K562 (cell line): ENCODE results near the gene MATK. TPM values are rescaled to one million over a fixed set of nuclear protein-coding genes. Genes with fewer than 3 reads are reported as not detected.
A peak's percentile ranks its signal among the peaks of the same experiment; 100 is the strongest.

Experiments
- ATF1 ChIP-seq, 2 experiments: fragments of 450-650 bp in 1 of 2; IDR thresholded peaks; 2 replicates each; pipeline ENCODE4 v1.6.1; 2016; ENCODE audit warnings: missing compliant biosample characterization in 1 of 2, missing genetic modification characterization in 1 of 2
- ATF7 ChIP-seq: fragments of 450-650 bp; IDR thresholded peaks from 2 replicates; pipeline ENCODE4 v1.7.1; 2014; ENCODE audit warnings: mild to moderate bottlenecking, moderate library complexity
- BHLHE40 ChIP-seq: IDR thresholded peaks from 2 replicates; pipeline ENCODE4 v1.6.1; 2011; ENCODE audit warnings: low read length, improper control_type of control experiment
- BRF1 ChIP-seq: IDR thresholded peaks from 3 replicates; pipeline ENCODE4 v1.6.1; 2011; ENCODE audit warnings: borderline replicate concordance, mild to moderate bottlenecking; ENCODE audit not compliant: insufficient read length; ENCODE audit errors: extremely low read depth
- CTCFL ChIP-seq: IDR thresholded peaks from 2 replicates; pipeline ENCODE4 v1.6.1; 2011; ENCODE audit warnings: borderline replicate concordance, low read depth, mild to moderate bottlenecking, moderate library complexity, low read length; ENCODE audit not compliant: insufficient read depth, poor library complexity, severe bottlenecking
- E2F3 ChIP-seq: fragments of 250-450 bp; sonication (Bioruptor Pico); IDR thresholded peaks from 2 replicates; pipeline ENCODE4 v1.4.0; 2020; ENCODE audit warnings: mild to moderate bottlenecking
- FOXA1 ChIP-seq: fragments of 450-650 bp; IDR thresholded peaks from 2 replicates; pipeline ENCODE4 v1.6.1; 2016; ENCODE audit warnings: mild to moderate bottlenecking, borderline replicate concordance
- FOXK2 ChIP-seq, 2 experiments: fragments of 450-650 bp; IDR thresholded peaks in 1 of 2; conservative IDR thresholded peaks in 1 of 2; 2 replicates each; pipeline ENCODE4 v1.6.1; 2016; ENCODE audit warnings: low read depth in 2 of 2, mild to moderate bottlenecking in 1 of 2
- HDAC6 ChIP-seq: IDR thresholded peaks from 2 replicates; pipeline ENCODE4 v1.6.1; 2012; ENCODE audit warnings: low read depth, mild to moderate bottlenecking, control low read depth, inconsistent platforms, low read length, moderate library complexity
- HLTF ChIP-seq: fragments of 450-650 bp; IDR thresholded peaks from 2 replicates; pipeline ENCODE4 v1.6.1; 2016
- JUND ChIP-seq, 2 experiments: IDR thresholded peaks; 2 replicates in 1 of 2; 3 replicates in 1 of 2; pipeline ENCODE4 v1.6.1; 2011; ENCODE audit warnings: borderline replicate concordance in 2 of 2, low read depth in 2 of 2, low read length in 2 of 2, improper control_type of control experiment in 1 of 2, missing biosample characterization in 1 of 2, missing genetic modification characterization in 1 of 2, missing genetic modification reagents in 1 of 2
- MCM3 ChIP-seq: fragments of 450-650 bp; IDR thresholded peaks from 2 replicates; pipeline ENCODE4 v1.6.1; 2016
- NFE2 ChIP-seq: IDR thresholded peaks from 2 replicates; pipeline ENCODE4 v1.6.1; 2014; ENCODE audit warnings: antibody characterized with exemption, low read depth
- NR2F6 ChIP-seq: fragments of 450-650 bp; formaldehyde crosslinking; IDR thresholded peaks from 2 replicates; pipeline ENCODE4 v1.4.0; 2020; ENCODE audit warnings: mild to moderate bottlenecking
- PHB2 ChIP-seq: fragments of 450-650 bp; IDR thresholded peaks from 2 replicates; pipeline ENCODE4 v1.6.1; 2017; ENCODE audit warnings: low read depth
- PREB ChIP-seq: sonication (generic); formaldehyde crosslinking; IDR thresholded peaks from 2 replicates; pipeline ENCODE4 v1.8.1; 2023; ENCODE audit warnings: mild to moderate bottlenecking, missing genetic modification reagents
- SMAD1 ChIP-seq: fragments of 150-350 bp; IDR thresholded peaks from 2 replicates; pipeline ENCODE4 v1.6.1; 2014; ENCODE audit warnings: low read length, low read depth; ENCODE audit not compliant: partially characterized antibody
- SMAD4 ChIP-seq: fragments of 250-450 bp; sonication (Bioruptor Pico); conservative IDR thresholded peaks from 2 replicates; pipeline ENCODE4 v1.8.0; 2021; ENCODE audit warnings: inconsistent platforms, mild to moderate bottlenecking, moderate library complexity
- TRIM24 ChIP-seq, 2 experiments: fragments of 450-650 bp; IDR thresholded peaks; 2 replicates each; pipeline ENCODE4 v1.6.1; 2016
- YY1 ChIP-seq, 3 experiments: IDR thresholded peaks; 2 replicates each; pipeline ENCODE4 v1.6.1; 2011; ENCODE audit warnings: low read length in 2 of 3, mild to moderate bottlenecking in 2 of 3, moderate library complexity in 2 of 3, borderline replicate concordance in 1 of 3, control low read depth in 1 of 3, low read depth in 1 of 3; ENCODE audit not compliant: insufficient read depth in 3 of 3, insufficient replicate concordance in 2 of 3, control insufficient read depth in 1 of 3, insufficient read length in 1 of 3; ENCODE audit errors: extremely low read depth in 1 of 3
- ZNF146 ChIP-seq: IDR thresholded peaks from one replicate; pipeline ENCODE4 v1.6.1; 2018; ENCODE audit warnings: missing compliant biosample characterization; ENCODE audit not compliant: unreplicated experiment
- ZNF431 ChIP-seq: sonication (generic); formaldehyde crosslinking; IDR thresholded peaks from 2 replicates; pipeline ENCODE4 v1.8.0; 2022; ENCODE audit warnings: mild to moderate bottlenecking, missing genetic modification reagents
- ZNF449 ChIP-seq: fragments of 250-450 bp; sonication (Bioruptor Pico); IDR thresholded peaks from 2 replicates; pipeline ENCODE4 v1.8.0; 2022; ENCODE audit warnings: moderate library complexity, mild to moderate bottlenecking, inconsistent platforms
- ZNF764 ChIP-seq: fragments of 250-450 bp; sonication (Bioruptor Pico); IDR thresholded peaks from 2 replicates; pipeline ENCODE4 v1.4.0; 2020; ENCODE audit warnings: low read depth, mild to moderate bottlenecking, moderate library complexity
- ZNF766 ChIP-seq: fragments of 200-800 bp; sonication (Bioruptor generic); conservative IDR thresholded peaks from 2 replicates; pipeline ENCODE4 v1.6.1; 2016; ENCODE audit warnings: missing genetic modification characterization, missing compliant biosample characterization
- polyA plus RNA-seq, 8 experiments: library from polyadenylated mRNA; depleted of rRNA in 4 of 8; stranded (reverse) in 5 of 8; unstranded in 3 of 8; fragments of >200 nt; fragmentation: Nextera tagmentation in 2 of 8; fragmentation: Illumina TruSeq in 1 of 8; extraction: Ambion mirVana in 2 of 8; extraction: Trizol in 1 of 8; gene quantifications; 2 replicates each; pipeline versions ENCODE4 v1.2.1 to v1.2.3, GENCODE V29; 2011 to 2014; ENCODE audit warnings: inconsistent platforms in 1 of 8, missing spikeins in 1 of 8
- total RNA-seq, 7 experiments: library from RNA; depleted of rRNA in 6 of 7; stranded (reverse); fragments of >200 nt in 6 of 7; fragmentation: Illumina TruSeq in 2 of 7; extraction: Trizol in 2 of 7; gene quantifications; 2 replicates each; pipeline versions ENCODE4 v1.2.1 to v1.2.3, GENCODE V29; 2011 to 2021; ENCODE audit warnings: low replicate concordance in 1 of 7

Gene MATK
- total and polyA plus RNA-seq, 9 of the 15 experiments (the other 6 are each of a cell fraction or from before 2014, with no cell fraction given), result 0.08 to 41.5 (median 21.4) TPM

GRCh38 chr19:3821857-3822364, 35.7 kb upstream of the MATK start (continued):
- TF ChIP-seq CTCFL (peak; percentile 63), ZNF146 (CRISPR knock-in tag) (no peak), NR2F6 (CRISPR knock-in tag) (no peak), ZNF766 (CRISPR knock-in tag) (no peak), ZNF449 (CRISPR knock-in tag) (no peak), E2F3 (CRISPR knock-in tag) (no peak), ZNF431 (CRISPR knock-in tag) (0 out of 2 replicates have a peak, but pooled peaks have one; percentile 61), BRF1 (no peak), PREB (CRISPR knock-in tag) (no peak), YY1 (IDR thresholded peaks at IDR 0.05; ENCODE audit: borderline replicate concordance in 1 of 3, control insufficient read depth in 1 of 3, extremely low read depth in 1 of 3, insufficient read depth in 3 of 3, insufficient read length in 1 of 3, insufficient replicate concordance in 2 of 3, low read depth in 1 of 3, low read length in 2 of 3) (peak in 1 of 3 experiments; percentile 48), PHB2 (no peak), NFE2 (peak; percentile 12; the same call in 1 of the 2 replicates), HLTF (no peak), ATF7 (peak; percentile 68; the same call in 1 of the 2 replicates), MCM3 (no peak), FOXK2 (conservative IDR thresholded peaks at IDR 0.05 in 1 of 2, IDR thresholded peaks at IDR 0.05 in 1 of 2; ENCODE audit: low read depth in 2 of 2) (peak in 1 of 2 experiments; percentile 60; a peak in 1 of 4 replicates), ZNF764 (CRISPR knock-in tag) (no peak), SMAD1 (no peak), SMAD4 (CRISPR knock-in tag) (peak; percentile 42), ATF1 (CRISPR knock-in tag; IDR thresholded peaks at IDR 0.05) (no peak), ATF1 (tag; IDR thresholded peaks at IDR 0.05) (peak; percentile 60), BHLHE40 (peak; percentile 100), TRIM24 (IDR thresholded peaks at IDR 0.05) (no peak), FOXA1 (no peak), JUND (IDR thresholded peaks at IDR 0.05; ENCODE audit: borderline replicate concordance, low read depth, low read length) (peak; percentile 27; the same call in 1 of the 2 replicates), JUND (tag; IDR thresholded peaks at IDR 0.05; ENCODE audit: borderline replicate concordance, low read depth, low read length) (no peak), HDAC6 (no peak)
